GM12891 (cell line): ENCODE data around the gene TMEM222.

Experiments used
- DNase-seq: peaks from one replicate; pipeline ENCODE4 v3.0.0; 2011; ENCODE audit warnings: low spot score; ENCODE audit not compliant: insufficient read length
- FAIRE-seq: peaks from 2 replicates; lab custom pipeline; 2011; peaks lifted over from hg19 to GRCh38; lab: Jason Lieb, UNC
- PAX5 ChIP-seq: IDR thresholded peaks from 2 replicates; pipeline ENCODE4 v1.6.1; 2011; ENCODE audit warnings: low read length, moderate library complexity, mild to moderate bottlenecking; ENCODE audit not compliant: insufficient read depth, severe bottlenecking
- POLR2A ChIP-seq: IDR thresholded peaks from 2 replicates; pipeline ENCODE4 v1.6.1; 2011; ENCODE audit warnings: low read depth, low read length, control low read depth
- POLR2AphosphoS5 ChIP-seq: IDR thresholded peaks from 2 replicates; pipeline ENCODE4 v1.6.1; 2011; ENCODE audit warnings: low read depth, low read length, control low read depth
- POU2F2 ChIP-seq: IDR thresholded peaks from 2 replicates; pipeline ENCODE4 v1.6.1; 2011; ENCODE audit warnings: low read depth, mild to moderate bottlenecking, control low read depth, low read length, moderate library complexity
- SPI1 ChIP-seq: IDR thresholded peaks from 2 replicates; pipeline ENCODE4 v1.6.1; 2011; ENCODE audit warnings: low read depth, low read length, control low read depth
- TAF1 ChIP-seq: IDR thresholded peaks from 2 replicates; pipeline ENCODE4 v1.6.1; 2011; ENCODE audit warnings: low read depth, low read length, control low read depth

The TMEM222 gene

DNA sequence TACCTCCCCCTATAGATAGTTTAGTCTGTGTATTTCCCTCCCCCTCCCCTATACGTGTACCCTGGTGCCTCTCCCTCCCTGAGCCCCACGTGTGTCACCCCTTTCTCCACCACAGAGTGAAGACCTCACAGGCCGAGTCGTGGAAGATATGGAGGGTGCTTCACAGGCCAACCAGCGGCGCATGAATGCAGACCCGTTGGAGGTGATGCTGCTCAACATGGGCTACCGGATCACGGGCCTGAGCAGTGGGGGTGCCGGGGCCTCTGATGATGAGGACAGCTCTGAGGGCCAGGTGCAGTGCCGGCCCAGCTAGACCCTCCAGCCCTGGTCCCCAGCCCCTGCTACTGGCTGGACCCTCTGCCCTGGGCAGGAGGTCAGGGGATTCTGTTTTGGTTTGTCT lies 15.9 kb upstream of the TMEM222 start:
- FAIRE-seq (no peak), DNase-seq (no peak)
- TF ChIP-seq POU2F2: no peak
- TF ChIP-seq POLR2AphosphoS5: no peak
- TF ChIP-seq PAX5: no peak
- no peak for TF ChIP-seq SPI1
- TF ChIP-seq TAF1: no peak
- no peak for TF ChIP-seq POLR2A

DNA sequence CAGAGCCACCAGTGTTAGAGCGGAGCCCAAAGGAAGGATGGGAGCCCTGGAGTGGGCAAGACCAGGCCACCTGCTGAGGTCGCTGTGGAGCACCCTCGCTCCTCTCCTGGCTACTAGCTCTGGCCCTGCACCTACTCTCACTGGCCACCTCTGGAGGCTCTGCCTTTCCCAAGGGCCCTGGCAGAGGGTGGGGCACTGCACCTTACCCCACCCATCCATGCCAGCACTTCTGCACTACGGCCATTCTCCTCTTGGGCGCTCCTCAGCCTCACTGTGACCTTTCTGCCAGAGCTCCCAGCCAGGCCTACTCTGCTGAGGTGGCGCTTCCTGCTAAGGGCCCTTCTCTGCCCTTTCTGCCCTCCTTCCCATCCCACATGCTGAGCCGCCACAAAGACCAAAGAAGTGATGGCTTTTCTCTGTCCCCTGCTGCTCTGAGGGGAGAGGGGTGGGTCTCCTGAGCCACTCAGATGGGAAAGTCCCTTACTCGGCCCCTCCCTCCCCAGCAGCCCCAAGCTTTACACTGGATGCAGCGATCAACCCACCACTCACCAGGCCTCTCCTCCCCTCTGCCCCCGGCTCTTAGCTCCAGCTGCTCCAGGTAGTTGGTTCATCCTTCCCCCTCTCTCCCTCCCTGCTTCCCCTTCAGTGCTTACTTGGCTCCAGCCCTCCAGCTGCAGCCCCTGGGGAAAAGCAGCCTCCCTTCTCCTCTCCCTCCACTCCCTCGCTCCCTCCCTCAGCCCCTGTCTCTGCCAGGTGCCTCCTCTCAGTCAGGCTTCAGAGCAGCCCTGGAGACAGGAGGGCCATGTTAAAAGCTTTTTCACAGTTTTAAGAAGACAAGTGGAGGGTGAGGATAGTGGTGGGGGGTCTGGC lies 14.8 kb upstream of the TMEM222 start:
- FAIRE-seq (no peak), DNase-seq (no peak)

DNA sequence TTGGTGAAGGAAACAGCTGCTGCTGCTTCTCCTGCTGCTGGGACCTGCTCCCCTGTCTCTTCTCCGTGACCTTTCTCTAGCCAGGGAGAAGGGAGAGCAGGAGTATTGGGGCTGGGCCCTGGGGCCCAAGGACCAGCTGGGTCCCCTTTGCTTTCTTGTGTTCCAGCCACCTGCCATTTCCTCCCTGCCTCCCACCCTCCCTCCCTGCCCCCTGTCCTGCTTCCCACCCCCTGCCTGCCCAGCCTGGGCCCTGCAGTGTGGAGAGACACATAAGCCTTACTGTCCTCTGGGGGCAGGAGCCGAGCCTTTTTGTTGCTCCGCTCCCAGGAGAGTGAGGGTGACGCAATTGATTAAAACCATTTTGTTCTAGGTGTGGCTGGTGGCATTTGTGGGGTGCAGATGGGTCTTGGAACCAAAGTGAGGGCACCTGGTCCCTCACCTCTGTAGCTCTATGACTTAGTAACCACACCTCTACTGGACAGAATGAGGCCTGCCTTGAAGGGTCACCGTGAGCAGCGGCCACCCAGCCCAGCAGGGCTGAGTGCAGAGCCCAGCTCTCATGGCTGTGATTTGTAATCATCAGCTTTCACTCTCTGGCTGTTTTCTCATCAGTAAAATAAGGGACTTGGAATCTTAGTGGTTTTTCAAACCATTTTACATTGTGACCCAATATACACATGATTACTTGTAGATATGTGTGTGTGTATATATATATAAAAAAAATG lies 13.9 kb upstream of the TMEM222 start:
- DNase-seq: no peak
- no peak for TF ChIP-seq TAF1
- no peak for TF ChIP-seq SPI1
- TF ChIP-seq POLR2A: no peak
- TF ChIP-seq PAX5: no peak
- TF ChIP-seq POLR2AphosphoS5: no peak
- TF ChIP-seq POU2F2: no peak
- no peak for FAIRE-seq

More for the DNA sequence above, 14.8 kb upstream of the TMEM222 start:
- no peak for TF ChIP-seq PAX5
- TF ChIP-seq TAF1: no peak
- no peak for TF ChIP-seq POLR2A
- no peak for TF ChIP-seq SPI1
- no peak for TF ChIP-seq POLR2AphosphoS5
- TF ChIP-seq POU2F2: no peak

DNA sequence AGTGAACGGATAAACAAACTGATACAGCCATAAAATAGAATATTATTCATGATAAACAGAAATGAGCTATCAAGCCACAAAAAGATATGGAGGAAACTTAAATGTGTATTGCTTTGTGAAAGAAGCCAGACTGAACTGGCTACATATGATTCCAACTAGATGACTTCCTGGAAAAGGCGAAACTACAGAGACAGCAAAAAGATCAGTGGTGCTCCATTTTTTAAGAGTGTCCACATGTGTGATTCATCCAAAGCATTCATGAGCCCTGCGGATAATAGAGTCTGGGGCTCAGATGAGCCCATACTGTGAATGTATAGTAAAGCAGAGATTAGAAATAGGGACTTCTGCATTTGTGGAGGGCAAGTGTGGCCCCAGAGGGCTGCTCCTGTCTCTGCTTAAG lies 7.8 kb upstream of the TMEM222 start:
- FAIRE-seq (no peak), DNase-seq (no peak)
- TF ChIP-seq POLR2A (no peak), SPI1 (no peak), POU2F2 (no peak), POLR2AphosphoS5 (no peak)

DNA sequence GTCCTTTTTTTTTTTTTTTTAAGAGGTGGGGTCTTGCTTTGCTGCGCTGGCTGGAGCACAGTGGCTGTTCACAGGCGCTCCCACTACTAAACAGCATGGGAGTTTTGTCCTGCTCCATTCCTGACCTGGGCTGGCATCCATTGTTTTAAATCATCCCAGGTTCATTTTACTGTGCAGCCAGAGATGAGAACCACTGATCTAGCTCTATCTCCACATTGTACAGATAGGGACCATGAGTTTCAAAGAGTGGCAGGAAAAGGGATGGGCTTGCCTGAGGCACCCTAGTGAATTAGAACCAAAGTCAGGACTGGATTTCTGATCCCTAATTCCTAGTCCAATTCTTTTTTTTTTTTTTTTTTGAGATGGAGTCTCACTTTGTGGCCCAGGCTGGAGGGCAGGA lies 7.2 kb upstream of the TMEM222 start:
- TF ChIP-seq POLR2AphosphoS5: no peak
- no peak for TF ChIP-seq PAX5
- no peak for TF ChIP-seq SPI1
- TF ChIP-seq POLR2A: no peak
- TF ChIP-seq TAF1: no peak
- no peak for TF ChIP-seq POU2F2
- DNase-seq (no peak), FAIRE-seq (no peak)

DNA sequence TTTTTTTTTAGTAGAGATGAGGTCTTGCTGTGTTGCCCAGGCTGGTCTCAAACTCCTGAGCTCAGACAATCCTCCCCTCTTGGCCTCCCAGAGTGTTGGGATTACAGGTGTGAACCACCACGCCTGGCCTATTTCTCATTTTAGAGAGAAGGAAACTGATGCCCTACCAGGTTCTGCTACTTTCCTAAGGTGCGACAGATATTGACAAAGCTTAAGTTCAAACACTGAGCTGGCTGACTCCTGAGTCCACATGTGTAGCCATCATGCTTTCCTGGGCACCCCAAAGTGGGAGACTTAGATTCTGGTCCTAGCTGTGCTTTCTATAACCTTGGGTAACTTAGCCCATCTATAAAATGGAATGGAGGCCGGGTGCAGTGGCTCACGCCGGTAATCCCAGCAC lies 5.1 kb upstream of the TMEM222 start:
- DNase-seq: no peak
- no peak for FAIRE-seq
- TF ChIP-seq TAF1 (no peak), POLR2AphosphoS5 (no peak), SPI1 (no peak), POLR2A (no peak), PAX5 (no peak), POU2F2 (no peak)

DNA sequence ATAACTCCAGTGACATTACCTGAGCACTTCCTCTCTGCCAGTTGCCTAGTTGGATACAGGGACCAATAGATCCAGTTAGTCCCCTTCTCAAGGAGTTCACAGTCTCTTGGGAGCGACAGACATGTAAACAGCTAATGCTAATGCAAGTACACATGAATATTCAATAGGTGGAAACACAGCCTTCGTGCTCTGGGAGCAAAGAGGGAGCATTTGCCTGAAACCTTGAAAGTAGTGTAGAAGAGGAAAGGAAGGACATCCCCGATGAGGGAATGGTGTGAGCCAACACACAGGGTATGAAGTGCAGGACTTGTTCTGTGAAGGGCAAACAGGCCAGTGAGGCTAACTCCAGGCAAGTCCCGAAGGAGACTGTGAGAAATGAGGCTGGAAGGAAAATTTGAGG lies 3.8 kb upstream of the TMEM222 start:
- TF ChIP-seq POLR2A (no peak), POU2F2 (no peak), SPI1 (no peak), TAF1 (no peak), PAX5 (no peak), POLR2AphosphoS5 (no peak)
- FAIRE-seq (no peak), DNase-seq (no peak)

DNA sequence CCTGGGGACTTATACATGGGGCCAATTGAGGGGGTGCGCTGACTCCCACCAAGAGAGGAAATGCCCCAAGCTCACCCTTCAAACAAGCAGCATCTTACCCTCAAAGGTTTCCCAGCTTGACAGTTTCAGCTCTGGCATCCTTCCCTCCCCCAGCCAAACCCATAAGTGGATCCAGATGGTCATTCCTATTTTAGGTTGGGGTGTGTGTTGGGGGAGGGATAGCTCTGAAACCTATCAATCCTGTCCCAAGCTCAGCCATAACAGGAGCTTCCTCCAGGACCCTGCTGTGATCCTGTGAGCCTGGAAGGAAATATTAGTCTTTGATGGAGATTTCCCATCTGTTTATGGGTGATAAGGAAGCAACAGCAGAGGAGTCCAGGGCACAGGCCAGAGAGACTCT lies 3.4 kb upstream of the TMEM222 start:
- FAIRE-seq: no peak
- no peak for DNase-seq

DNA sequence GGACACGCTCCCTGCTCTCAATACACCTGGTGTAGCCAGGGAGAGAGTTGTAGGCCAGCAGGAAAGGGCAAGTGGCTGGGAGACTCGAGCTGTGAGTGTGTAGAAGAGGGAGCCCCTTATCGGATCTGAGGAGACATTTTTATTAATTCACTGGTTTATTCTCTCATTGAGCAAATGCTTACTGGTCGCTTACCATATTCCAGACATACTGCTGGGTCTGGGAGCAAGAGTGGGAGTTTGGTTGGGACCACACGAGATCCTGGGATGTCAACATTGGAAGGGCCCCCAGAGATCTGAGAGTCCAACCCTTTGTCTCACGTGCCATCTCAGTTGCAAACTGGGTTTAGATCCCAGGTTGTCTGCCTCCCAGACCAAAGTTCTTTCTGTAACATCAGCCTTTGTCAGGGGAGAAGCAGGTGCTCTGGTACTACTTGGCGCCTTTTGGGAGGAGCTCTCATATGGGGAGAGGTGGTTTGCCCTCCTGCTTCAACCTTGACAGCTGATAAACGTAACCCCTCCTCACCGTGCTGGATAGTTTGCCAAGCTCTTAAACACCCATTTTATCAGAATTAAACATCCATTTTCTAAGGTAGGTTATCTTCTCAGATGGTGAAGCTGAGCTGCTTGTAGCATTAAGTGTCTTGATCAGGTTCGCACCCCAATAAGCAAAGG lies 742 bp downstream of the TMEM222 start:
- FAIRE-seq: peak; percentile 52
- DNase-seq: no peak
- no peak for TF ChIP-seq PAX5
- no peak for TF ChIP-seq SPI1
- TF ChIP-seq POU2F2: no peak
- TF ChIP-seq TAF1: no peak
- TF ChIP-seq POLR2AphosphoS5: no peak
- no peak for TF ChIP-seq POLR2A

More for the DNA sequence above, 3.4 kb upstream of the TMEM222 start:
- TF ChIP-seq SPI1: no peak
- TF ChIP-seq POU2F2: no peak
- TF ChIP-seq POLR2A: no peak
- TF ChIP-seq PAX5: no peak
- TF ChIP-seq POLR2AphosphoS5: no peak
- TF ChIP-seq TAF1: no peak
